Adrenal gland (tissue), 12 donors: Measurements from ENCODE around the gene GRAMD1C. TPM values are rescaled to one million over a fixed set of nuclear protein-coding genes. Genes with fewer than 3 reads are reported as not detected.

Source experiments
- DNase-seq, 7 donors: peaks; one replicate each; pipeline ENCODE4 v3.0.0-alpha.2; 2019 to 2020
- H3K27ac ChIP-seq, 5 donors: fragments of 200-600 bp; sonication (generic) in 4 of 5; 1 replicate in 3 of 5; 2 replicates in 2 of 5; pipeline versions ENCODE4 v1.5.1 to v1.8.0; 2016 to 2020; ENCODE audit warnings: mild to moderate bottlenecking in 1 of 5
- H3K27me3 ChIP-seq: fragments of 200-600 bp; 2 replicates; pipeline ENCODE4 v1.8.0; 2021
- H3K36me3 ChIP-seq, 2 donors: fragments of 200-600 bp; replicated peaks in 1 of 2; 1 replicate in 1 of 2; 2 replicates in 1 of 2; pipeline versions ENCODE4 v1.5.1 to v1.8.0; 2018 to 2022
- H3K4me1 ChIP-seq, 2 donors: fragments of 200-600 bp; replicated peaks in 1 of 2; 1 replicate in 1 of 2; 2 replicates in 1 of 2; pipeline versions ENCODE4 v1.5.1 to v1.8.0; 2018 to 2021
- H3K4me3 ChIP-seq, 4 donors: fragments of 200-600 bp; sonication (generic) in 3 of 4; one replicate each; pipeline ENCODE4 v1.5.1; 2016 to 2018
- H3K9me3 ChIP-seq, 3 donors: fragments of 200-600 bp; sonication (generic) in 1 of 3; replicated peaks in 1 of 3; 1 replicate in 2 of 3; 2 replicates in 1 of 3; pipeline versions ENCODE4 v1.5.1 to v1.8.0; 2016 to 2021
- CTCF ChIP-seq, 6 experiments: fragments of 450-650 bp in 4 of 6; fragments of 200-600 bp in 2 of 6; sonication (generic) in 1 of 6; IDR thresholded peaks; 1 replicate in 5 of 6; 2 replicates in 1 of 6; pipeline versions ENCODE4 v1.5.1 to v1.8.0; 2016 to 2021; ENCODE audit warnings: antibody characterized with exemption in 6 of 6, mild to moderate bottlenecking in 2 of 6, moderate library complexity in 1 of 6
- POLR2A ChIP-seq, 2 donors: fragments of 450-650 bp; IDR thresholded peaks; one replicate each; pipeline ENCODE4 v1.6.1; 2017; ENCODE audit warnings: antibody characterized with exemption in 2 of 2, mild to moderate bottlenecking in 2 of 2, moderate library complexity in 1 of 2
- WGBS, 4 donors: extraction: QIAGEN DNeasy Blood & Tissue Kit in 2 of 4; methylation state at CpG; one replicate each; pipeline versions ENCODE4 v1.1.5 to v1.1.7; 2013 to 2017; 5-methylcytosine and 5-hydroxymethylcytosine counted together
- intact Hi-C, 2 donors: fragments of 100-400 bp; cut with DNase I; formaldehyde crosslinking; loops; one replicate each; pipeline versions ENCODE4 v1.14.1 to v1.15.0; 2022 to 2023
- polyA plus RNA-seq, 3 donors: library from polyadenylated mRNA; stranded (reverse); fragments of 200-250 nt in 2 of 3; fragments of 350-450 nt in 1 of 3; fragmentation: Illumina TruSeq in 1 of 3; extraction: RNeasy Lipid Tissue Mini Kit (QIAGEN cat#74804) in 1 of 3; gene quantifications; one replicate each; pipeline ENCODE4 v1.2.3, GENCODE V29; 2013 to 2014
- total RNA-seq, 9 donors: library from RNA; depleted of rRNA in 4 of 9; stranded (reverse); fragments of >200 nt in 4 of 9; fragments of 120-200 nt in 1 of 9; fragmentation: NEBNext Ultra II Directional in 1 of 9; extraction: Animal tissue kit (Norgen Biotek cat#: 25700) in 1 of 9; gene quantifications; one replicate each; pipeline versions ENCODE4 v1.1.0 to v1.2.4, GENCODE V29; 2013 to 2023
- donor health status: healthy with polysubstance abuse.
- donor health status: Bipolar disorder and iron deficiency.
- donor health status: DM: yes; HTN: yes; CAD: no.
- donor health status: DM: no; HTN: no; CAD: no.
- donor health status: DM: no; HTN: no; CAD: no.
- donor health status: DM: yes; HTN: yes; CAD: no.

The GRAMD1C gene
- total and polyA plus RNA-seq, 12 donors = 1.4 to 12.6 (median 4.6) TPM

- TF ChIP-seq POLR2A (IDR thresholded peaks at IDR 0.05) = no peak
- no peak for TF ChIP-seq CTCF (IDR thresholded peaks at IDR 0.05)
- Histone ChIP-seq H3K9me3 (no peaks in the 10 kb centered on the region), H3K27ac (no peak overlapping the region), H3K4me3 (no peak overlapping the region), H3K27me3 (no peaks in the 10 kb centered on the region), H3K4me1 (peaks cover 0 to 5% of the 10 kb centered on the region in 2 donors), H3K36me3 (no peaks in the 10 kb centered on the region)
- intact Hi-C loops = no loop called here
- DNase-seq = no peak
Observed at GRCh38 chr3:113908133-113908532, 69.5 kb downstream of the GRAMD1C start.

- Histone ChIP-seq H3K36me3 (no peaks in the 10 kb centered on the region), H3K4me3 (no peak overlapping the region), H3K9me3 (no peaks in the 10 kb centered on the region), H3K27me3 (no peaks in the 10 kb centered on the region), H3K27ac (no peak overlapping the region), H3K4me1 (peaks cover 0 to 5% of the 10 kb centered on the region in 2 donors)
- TF ChIP-seq CTCF (IDR thresholded peaks at IDR 0.05) (no peak), POLR2A (IDR thresholded peaks at IDR 0.05) (no peak)
- intact Hi-C loops = loop anchor here (2.0 to 10.0 kb wide), 2 partner anchors 72 to 76 kb away; partner anchors contain the start of gene GRAMD1C (in 2 of the 2)
- no peak for DNase-seq
- 70 to 78% (median 73%) methylated on average over 4 to 5 of the region's 5 CpGs for WGBS, 4 donors
Observed at GRCh38 chr3:113910966-113911365, 72.4 kb downstream of the GRAMD1C start.

- peak; percentile 29 to 63 (median 50) for DNase-seq
- no peak overlapping the region for H3K4me3 ChIP-seq
- intact Hi-C loops = loop anchor here in 1 of 2 donors (10.0 kb wide), 1 partner anchor 78 kb away; the partner anchor contains the start of gene GRAMD1C
- no peaks in the 10 kb centered on the region for H3K9me3 ChIP-seq
- TF ChIP-seq CTCF (IDR thresholded peaks at IDR 0.05) (peak; percentile 55 to 78 (median 70)), POLR2A (IDR thresholded peaks at IDR 0.05) (no peak)
- no peak overlapping the region for H3K27ac ChIP-seq
- WGBS, 4 donors = 51 to 67% (median 58%) methylated on average over 3 of the region's 3 CpGs
- H3K4me1 ChIP-seq = peaks cover 0 to 5% of the 10 kb centered on the region in 2 donors
- no peaks in the 10 kb centered on the region for H3K27me3 ChIP-seq
- H3K36me3 ChIP-seq = no peaks in the 10 kb centered on the region
Observed at GRCh38 chr3:113912552-113913236, 74.1 kb downstream of the GRAMD1C start.

- 48 to 81% (median 65%) methylated on average over 2 of the region's 2 CpGs for WGBS, 4 donors
- intact Hi-C loops = loop anchor here in 1 of 2 donors (10.0 kb wide), 1 partner anchor 80 kb away; the partner anchor contains the start of gene GRAMD1C
- H3K27ac ChIP-seq = no peak overlapping the region
- no peak for TF ChIP-seq POLR2A (IDR thresholded peaks at IDR 0.05)
- TF ChIP-seq CTCF (IDR thresholded peaks at IDR 0.05) = no peak
- peaks cover 0 to 5% of the 10 kb centered on the region in 2 donors for H3K4me1 ChIP-seq
- H3K4me3 ChIP-seq = no peak overlapping the region
- no peaks in the 10 kb centered on the region for H3K27me3 ChIP-seq
- no peak for DNase-seq
- no peaks in the 10 kb centered on the region for H3K36me3 ChIP-seq
- no peaks in the 10 kb centered on the region for H3K9me3 ChIP-seq
Observed at GRCh38 chr3:113914646-113915045, 76.1 kb downstream of the GRAMD1C start.
